Astrocyte (in vitro differentiated cells and primary cell): ENCODE measurements around the gene ALDH1A2.

Source experiments
- EZH2 ChIP-seq: IDR thresholded peaks from 2 replicates; pipeline ENCODE4 v1.6.1; 2012; ENCODE audit warnings: mild to moderate bottlenecking, low read length, inconsistent platforms; ENCODE audit not compliant: insufficient read depth
- TF ChIP-seq, protein P1 (sequence below): IDR thresholded peaks from 2 replicates; pipeline ENCODE4 v1.5.1; 2011; ENCODE audit warnings: low read depth, mild to moderate bottlenecking, inconsistent platforms, low read length, moderate library complexity; ENCODE audit not compliant: insufficient read depth

DNA sequence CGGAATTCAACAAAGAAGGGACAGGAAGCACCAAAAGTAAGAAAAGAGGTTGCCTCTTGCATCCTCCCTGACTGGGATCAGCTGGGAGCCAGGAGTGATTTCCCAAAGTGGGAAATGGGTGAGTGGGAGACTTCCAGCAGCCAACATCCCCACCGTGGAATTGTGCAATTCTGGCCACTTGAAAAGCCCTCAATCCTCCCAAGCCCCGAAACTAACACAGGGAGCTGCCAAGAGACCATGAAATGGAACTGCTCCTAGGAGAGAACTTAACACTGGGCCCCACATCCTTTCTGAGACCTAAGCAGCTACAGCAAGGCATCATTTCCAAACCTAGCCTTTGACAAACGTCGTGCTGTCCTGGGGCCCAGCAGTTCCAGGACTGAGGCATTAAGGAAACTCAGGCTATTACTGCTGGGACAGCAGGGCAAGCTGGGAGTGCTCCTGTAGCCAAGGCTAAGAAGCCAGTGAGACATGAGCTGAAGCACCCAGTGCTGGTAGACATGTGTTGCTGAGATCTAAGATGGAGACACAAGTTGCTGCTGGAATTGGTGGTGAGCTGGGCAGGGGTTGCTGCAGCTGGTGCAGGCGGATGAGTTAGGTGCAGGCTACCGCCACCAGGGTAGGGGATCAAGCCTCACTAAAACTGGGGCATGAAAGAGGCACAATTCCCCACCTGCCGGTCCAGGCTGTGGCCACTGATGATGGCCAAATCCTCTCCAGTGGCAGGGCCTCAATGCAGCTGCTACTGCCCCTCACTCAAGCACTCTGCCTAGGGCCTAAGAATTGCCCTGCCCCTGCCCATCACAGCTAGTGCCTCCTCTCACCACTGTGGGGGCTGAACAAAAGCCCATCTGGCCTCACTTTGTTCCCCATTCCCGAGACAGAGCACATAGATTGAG lies 43.9 kb downstream of the ALDH1A2 start:
- TF ChIP-seq, protein P1, sequence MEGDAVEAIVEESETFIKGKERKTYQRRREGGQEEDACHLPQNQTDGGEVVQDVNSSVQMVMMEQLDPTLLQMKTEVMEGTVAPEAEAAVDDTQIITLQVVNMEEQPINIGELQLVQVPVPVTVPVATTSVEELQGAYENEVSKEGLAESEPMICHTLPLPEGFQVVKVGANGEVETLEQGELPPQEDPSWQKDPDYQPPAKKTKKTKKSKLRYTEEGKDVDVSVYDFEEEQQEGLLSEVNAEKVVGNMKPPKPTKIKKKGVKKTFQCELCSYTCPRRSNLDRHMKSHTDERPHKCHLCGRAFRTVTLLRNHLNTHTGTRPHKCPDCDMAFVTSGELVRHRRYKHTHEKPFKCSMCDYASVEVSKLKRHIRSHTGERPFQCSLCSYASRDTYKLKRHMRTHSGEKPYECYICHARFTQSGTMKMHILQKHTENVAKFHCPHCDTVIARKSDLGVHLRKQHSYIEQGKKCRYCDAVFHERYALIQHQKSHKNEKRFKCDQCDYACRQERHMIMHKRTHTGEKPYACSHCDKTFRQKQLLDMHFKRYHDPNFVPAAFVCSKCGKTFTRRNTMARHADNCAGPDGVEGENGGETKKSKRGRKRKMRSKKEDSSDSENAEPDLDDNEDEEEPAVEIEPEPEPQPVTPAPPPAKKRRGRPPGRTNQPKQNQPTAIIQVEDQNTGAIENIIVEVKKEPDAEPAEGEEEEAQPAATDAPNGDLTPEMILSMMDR, result no peak
- no peak for TF ChIP-seq EZH2
